ENCODE data around the gene FOCAD. TPM values are rescaled to one million over a fixed set of nuclear protein-coding genes. Genes with fewer than 3 reads are reported as not detected.

Gene FOCAD
- total RNA-seq, 1 donor from 2014 or later = 38.3 TPM

- peak; percentile 82 for DNase-seq (ENCODE audit: low spot score)
- intact Hi-C loops (cut with DNase I) = no loop called here
Measured at GRCh38 chr9:21031091-21031807, 347.2 kb downstream of the FOCAD start, which contains the start of gene HACD4. TSS of gene HACD4 (minus strand) at chr9:21031640. CDS start at chr9:21031590, 50 bp downstream.

- intact Hi-C loops (cut with DNase I) = no loop called here
- DNase-seq (ENCODE audit: low spot score) = no peak
Measured at GRCh38 chr9:21031808-21032183, 347.7 kb downstream of the FOCAD start.

GRCh38 chr9:21037278-21037677, 353.2 kb downstream of the FOCAD start:
- intact Hi-C loops (cut with DNase I) = no loop called here
- no peak for DNase-seq (ENCODE audit: low spot score)

GRCh38 chr9:21039302-21039701, 355.2 kb downstream of the FOCAD start:
- intact Hi-C loops (cut with DNase I) = no loop called here
- DNase-seq (ENCODE audit: low spot score) = no peak

GRCh38 chr9:21042466-21042865, 358.4 kb downstream of the FOCAD start:
- intact Hi-C loops (cut with DNase I) = no loop called here

GRCh38 chr9:21043841-21044240, 359.8 kb downstream of the FOCAD start:
- no peak for DNase-seq (ENCODE audit: low spot score)

More at GRCh38 chr9:21042466-21042865, 358.4 kb downstream of the FOCAD start:
- no peak for DNase-seq (ENCODE audit: low spot score)

More at GRCh38 chr9:21043841-21044240, 359.8 kb downstream of the FOCAD start:
- intact Hi-C loops (cut with DNase I) = no loop called here

Small RNAs within 50 kb of the gene (microRNA-seq; reads per million reads assigned to microRNA genes)
- gene MIR491 = 32.9 reads per million, percentile 45 among the genes with 10 or more reads in this experiment

Other genes with a start within 250 kb of the FOCAD start
- gene MLLT3, start 61.8 kb upstream of the FOCAD start, total RNA-seq = 13.3 TPM